ENCODE data around the gene RSBN1.

DNA sequence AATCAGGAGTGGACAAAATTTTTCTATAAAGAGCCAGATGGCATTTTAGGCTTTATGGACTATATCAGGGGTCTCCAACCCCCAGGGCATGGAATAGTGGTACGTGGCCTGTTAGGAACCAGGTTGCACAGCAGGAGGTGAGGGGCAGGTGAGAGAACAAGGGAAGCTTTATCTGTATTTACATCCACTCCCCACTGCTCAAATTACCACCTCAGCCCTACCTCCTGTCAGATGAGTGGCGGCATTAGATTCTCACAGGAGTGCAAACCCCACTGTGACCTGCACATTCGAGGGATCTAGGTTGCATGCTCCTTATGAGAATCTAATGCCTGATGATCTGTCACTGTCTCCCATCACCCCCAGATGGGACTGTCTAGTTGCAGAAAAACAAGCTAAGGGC, 66.9 kb downstream of the RSBN1 start:
- TF ChIP-seq GABPA (tag; conservative IDR thresholded peaks at IDR 0.05; ENCODE audit: low read depth): no peak
- TF ChIP-seq JUNB (CRISPR knock-in tag; conservative IDR thresholded peaks at IDR 0.05): no peak
- no peak for TF ChIP-seq MYBL2 (IDR thresholded peaks at IDR 0.05; ENCODE audit: low read depth)
- TF ChIP-seq MYBL2 (CRISPR knock-in tag; IDR thresholded peaks at IDR 0.05; ENCODE audit: borderline replicate concordance): no peak
- no peak for TF ChIP-seq SP1 (CRISPR knock-in tag; IDR thresholded peaks at IDR 0.05)
- no peak for TF ChIP-seq HSF4 (CRISPR knock-in tag; IDR thresholded peaks at IDR 0.05; ENCODE audit: borderline replicate concordance)
- TF ChIP-seq MTA3 (IDR thresholded peaks at IDR 0.05; ENCODE audit: borderline replicate concordance): no peak
- TF ChIP-seq, protein P1, sequence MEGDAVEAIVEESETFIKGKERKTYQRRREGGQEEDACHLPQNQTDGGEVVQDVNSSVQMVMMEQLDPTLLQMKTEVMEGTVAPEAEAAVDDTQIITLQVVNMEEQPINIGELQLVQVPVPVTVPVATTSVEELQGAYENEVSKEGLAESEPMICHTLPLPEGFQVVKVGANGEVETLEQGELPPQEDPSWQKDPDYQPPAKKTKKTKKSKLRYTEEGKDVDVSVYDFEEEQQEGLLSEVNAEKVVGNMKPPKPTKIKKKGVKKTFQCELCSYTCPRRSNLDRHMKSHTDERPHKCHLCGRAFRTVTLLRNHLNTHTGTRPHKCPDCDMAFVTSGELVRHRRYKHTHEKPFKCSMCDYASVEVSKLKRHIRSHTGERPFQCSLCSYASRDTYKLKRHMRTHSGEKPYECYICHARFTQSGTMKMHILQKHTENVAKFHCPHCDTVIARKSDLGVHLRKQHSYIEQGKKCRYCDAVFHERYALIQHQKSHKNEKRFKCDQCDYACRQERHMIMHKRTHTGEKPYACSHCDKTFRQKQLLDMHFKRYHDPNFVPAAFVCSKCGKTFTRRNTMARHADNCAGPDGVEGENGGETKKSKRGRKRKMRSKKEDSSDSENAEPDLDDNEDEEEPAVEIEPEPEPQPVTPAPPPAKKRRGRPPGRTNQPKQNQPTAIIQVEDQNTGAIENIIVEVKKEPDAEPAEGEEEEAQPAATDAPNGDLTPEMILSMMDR (IDR thresholded peaks at IDR 0.05 in 2 of 3, conservative IDR thresholded peaks at IDR 0.05 in 1 of 3; ENCODE audit: insufficient read depth in 2 of 3, low read depth in 1 of 3, low read length in 3 of 3): no peak
- TF ChIP-seq ZBTB17 (CRISPR knock-in tag; IDR thresholded peaks at IDR 0.05): no peak
